Activated effector memory CD4-positive, alpha-beta T cell treated with anti-CD3 and anti-CD28 coated beads, Interleukin-2, amount 50 U/mL, for 16 hours (primary cell): Measurements from ENCODE around the gene LSP1.

Source experiments
- DNase-seq: peaks from one replicate; pipeline ENCODE4 v3.0.0-alpha.2; 2020

The LSP1 gene

DNA sequence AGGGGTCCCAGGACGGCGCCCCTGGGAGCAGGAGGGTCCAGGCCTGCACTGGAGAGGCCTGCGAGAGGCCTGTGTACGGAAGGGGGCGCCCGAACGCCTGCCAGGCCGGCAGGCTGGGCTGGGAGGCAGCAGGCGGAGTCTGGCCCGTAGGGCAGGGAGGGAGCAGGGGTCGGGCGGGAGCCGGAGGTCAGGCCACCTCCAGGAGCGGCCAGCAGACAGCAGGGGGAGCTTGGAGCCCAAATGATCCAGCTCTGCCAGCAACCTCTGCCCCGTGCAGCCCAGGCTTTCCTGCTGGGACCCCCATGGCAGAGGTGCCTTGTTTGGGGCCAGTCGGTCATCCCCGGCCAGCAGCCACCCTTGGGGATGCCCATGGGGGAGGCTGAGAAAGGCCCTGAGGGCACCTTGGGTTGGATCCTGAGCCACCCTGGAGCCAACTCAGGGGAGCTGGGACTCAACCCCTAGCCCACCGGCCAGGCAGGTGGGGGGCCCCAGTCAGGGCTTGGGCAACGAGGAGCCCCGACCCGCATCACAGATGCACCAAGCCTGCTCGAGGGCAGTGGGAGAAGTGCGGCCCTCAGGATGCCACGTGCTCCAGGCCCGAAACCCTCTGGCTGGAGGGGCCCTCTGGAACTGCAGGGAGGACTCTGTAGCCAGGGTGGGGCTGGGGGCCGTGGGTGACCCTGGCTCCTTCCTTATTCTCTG lies 27.7 kb upstream of the LSP1 start:
- DNase-seq, result no peak

GRCh38 chr11:1825785-1826451 lies 27.0 kb upstream of the LSP1 start:
- no peak for DNase-seq

DNA sequence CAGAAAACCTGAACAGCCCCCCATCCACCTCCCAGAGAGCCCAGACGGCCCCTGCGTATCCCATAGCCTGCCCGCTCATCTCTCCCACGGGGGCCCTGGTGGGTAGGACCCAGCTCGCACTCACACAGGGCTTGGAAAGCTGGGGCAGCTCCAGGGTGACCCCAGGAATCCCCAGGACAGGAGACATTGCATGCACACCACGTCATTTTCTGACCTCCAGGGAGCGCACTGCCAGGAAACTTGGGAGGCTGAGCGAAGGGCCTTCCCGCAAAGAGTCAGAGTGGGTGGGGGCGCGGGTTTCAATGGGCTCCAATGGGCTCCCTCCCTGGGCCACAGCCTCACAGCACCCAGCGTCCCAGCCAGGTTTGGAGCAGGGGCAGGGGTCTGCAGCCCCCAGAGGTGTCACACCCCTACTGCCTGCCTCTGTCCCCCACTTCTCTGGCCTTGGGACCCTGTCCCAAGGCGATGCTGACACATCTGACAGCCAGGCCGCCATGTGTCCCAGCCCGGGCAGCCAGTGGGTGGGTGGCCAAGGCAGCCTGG lies 26.3 kb upstream of the LSP1 start:
- DNase-seq, result no peak

- DNase-seq, result peak; percentile 60
Observed at GRCh38 chr11:1827095-1827813, 25.6 kb upstream of the LSP1 start.

GRCh38 chr11:1827931-1828330 lies 25.0 kb upstream of the LSP1 start:
- DNase-seq, result no peak

DNA sequence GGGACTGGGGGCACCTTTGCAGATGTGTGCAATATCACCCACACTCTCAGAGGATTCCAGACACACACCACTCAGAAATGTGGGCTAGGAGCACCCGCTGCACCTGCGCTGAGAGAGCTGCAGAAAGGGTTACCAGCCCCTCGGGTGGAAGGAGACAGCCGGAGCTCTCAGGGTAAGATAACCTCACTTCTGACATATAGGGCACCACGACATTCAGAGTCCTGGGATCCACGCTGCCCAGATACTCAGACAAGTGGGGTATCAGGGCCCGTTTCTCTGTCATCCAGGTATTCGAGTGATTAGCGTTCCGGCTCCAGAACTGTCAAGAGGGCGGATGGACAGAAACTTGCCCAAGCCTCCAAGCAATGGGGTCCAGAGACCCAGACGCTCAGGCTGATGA lies 24.3 kb upstream of the LSP1 start:
- DNase-seq, result no peak

GRCh38 chr11:1829039-1829820 lies 23.7 kb upstream of the LSP1 start:
- DNase-seq, result no peak

GRCh38 chr11:1830004-1830321 lies 22.9 kb upstream of the LSP1 start:
- no peak for DNase-seq

- peak; percentile 58 for DNase-seq
Observed at GRCh38 chr11:1830322-1831223, 22.3 kb upstream of the LSP1 start.

GRCh38 chr11:1831338-1832210 lies 21.3 kb upstream of the LSP1 start:
- DNase-seq, result peak; percentile 51

DNA sequence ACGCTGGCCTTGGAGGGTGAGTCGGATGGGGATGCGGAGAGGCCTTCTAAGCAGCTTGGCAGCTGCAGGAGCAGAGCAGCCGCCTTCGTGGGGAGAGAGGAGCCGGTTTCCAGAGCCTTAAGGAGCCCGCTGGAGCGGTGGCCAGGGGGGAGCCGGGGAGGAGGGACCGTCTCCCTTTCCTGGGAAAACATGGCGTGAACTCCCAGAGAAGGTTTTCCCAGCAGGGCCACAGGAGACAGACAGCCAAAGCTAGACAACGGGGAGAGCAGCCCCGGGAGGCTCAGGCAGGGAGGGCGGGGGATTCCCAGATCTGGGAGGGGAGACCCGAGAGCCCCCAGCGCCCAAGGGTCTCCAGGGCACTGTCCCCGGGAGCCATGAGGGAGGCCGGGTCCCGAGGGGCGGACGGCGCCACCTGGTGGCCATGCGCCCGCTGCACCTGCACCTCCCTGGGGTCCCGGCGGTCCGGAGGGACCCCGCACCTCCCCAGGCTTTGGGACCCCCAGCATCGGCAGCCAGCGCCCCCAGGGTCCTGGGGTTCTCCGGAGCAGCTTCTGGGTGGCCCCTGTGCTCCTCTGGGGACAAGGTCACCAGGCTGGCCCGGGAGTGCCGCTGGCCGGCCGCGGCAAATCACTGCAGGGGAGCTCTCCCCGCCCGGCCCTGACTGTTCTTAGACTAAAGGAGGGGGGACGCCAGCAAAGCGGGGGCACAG lies 20.5 kb upstream of the LSP1 start:
- DNase-seq, result peak; percentile 89

GRCh38 chr11:1832920-1833295 lies 20.0 kb upstream of the LSP1 start:
- no peak for DNase-seq

DNA sequence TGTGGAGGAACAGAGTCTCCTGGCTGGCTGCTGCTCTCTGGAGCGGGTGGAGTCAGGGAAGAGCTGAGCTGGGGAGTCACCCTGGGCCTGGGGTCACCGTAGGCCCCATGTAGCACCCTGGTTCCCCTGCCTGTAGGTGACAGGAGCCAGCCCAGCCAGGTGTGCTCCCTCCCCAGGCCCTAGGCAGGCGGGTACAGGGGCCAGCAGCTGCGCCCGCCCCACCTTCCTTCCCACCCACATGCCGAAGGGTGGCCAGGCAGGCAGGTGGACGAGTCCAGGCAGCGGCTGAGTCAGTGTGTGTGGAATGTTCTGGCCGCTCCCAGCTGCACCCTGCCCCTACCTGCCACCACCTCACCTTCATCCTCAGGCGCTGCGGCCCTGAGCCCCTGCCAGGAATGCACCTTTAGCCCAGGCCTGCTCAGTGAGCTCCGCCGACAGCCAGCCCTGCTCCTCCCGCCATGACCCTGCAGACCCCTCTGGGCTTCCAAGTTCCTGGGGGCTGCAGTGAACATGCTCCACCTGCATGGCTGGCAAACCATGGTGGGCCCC lies 18.7 kb upstream of the LSP1 start:
- no peak for DNase-seq

DNA sequence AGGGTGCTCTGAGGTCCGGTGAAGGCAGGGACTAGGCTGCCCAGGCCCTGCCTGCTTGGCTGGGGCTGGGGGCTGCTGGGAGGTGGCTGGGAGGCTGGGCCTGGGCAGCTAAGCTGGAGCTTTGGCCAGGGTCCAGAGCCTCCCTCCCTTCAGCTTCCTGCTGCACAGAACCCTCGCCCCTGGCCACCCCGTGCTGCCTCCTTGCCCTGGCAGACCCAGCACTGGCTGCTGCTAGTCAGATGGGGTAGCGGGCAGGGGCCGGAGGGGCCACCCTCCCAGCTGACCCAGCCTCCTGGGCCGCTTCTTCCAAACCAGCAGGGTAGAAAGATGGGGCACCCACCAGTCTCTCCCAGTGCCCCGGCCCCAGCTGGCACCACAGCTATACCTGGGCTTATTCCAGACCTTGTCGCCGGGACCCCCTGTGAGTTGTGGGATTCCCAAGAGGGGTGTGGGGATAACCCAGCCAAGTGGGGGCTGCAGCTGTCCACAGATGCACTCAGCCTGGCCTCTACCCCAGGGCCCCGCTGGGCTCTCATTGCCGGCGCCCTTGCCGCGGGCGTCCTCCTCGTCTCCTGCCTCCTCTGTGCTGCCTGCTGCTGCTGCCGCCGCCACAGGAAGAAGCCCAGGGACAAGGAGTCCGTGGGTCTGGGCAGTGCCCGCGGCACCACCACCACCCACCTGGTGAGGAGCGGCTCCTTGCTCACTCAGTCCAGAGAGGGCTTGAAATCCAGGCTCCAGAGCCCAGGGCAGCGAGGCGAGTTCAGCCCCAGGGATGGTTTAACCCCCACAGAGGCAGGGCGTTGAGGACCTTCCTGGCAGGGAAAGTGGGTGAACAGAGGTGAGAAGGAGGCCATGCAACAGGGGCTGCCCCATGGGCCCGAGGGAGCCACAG lies 17.9 kb upstream of the LSP1 start, which contains the start of gene SYT8:
SYT8 (plus strand) TSS at position 212 of the 892 bp plus-strand sequence; CDS start at position 328, 116 bp downstream.
- no peak for DNase-seq

GRCh38 chr11:1835671-1836010 lies 17.2 kb upstream of the LSP1 start:
- DNase-seq, result no peak

DNA sequence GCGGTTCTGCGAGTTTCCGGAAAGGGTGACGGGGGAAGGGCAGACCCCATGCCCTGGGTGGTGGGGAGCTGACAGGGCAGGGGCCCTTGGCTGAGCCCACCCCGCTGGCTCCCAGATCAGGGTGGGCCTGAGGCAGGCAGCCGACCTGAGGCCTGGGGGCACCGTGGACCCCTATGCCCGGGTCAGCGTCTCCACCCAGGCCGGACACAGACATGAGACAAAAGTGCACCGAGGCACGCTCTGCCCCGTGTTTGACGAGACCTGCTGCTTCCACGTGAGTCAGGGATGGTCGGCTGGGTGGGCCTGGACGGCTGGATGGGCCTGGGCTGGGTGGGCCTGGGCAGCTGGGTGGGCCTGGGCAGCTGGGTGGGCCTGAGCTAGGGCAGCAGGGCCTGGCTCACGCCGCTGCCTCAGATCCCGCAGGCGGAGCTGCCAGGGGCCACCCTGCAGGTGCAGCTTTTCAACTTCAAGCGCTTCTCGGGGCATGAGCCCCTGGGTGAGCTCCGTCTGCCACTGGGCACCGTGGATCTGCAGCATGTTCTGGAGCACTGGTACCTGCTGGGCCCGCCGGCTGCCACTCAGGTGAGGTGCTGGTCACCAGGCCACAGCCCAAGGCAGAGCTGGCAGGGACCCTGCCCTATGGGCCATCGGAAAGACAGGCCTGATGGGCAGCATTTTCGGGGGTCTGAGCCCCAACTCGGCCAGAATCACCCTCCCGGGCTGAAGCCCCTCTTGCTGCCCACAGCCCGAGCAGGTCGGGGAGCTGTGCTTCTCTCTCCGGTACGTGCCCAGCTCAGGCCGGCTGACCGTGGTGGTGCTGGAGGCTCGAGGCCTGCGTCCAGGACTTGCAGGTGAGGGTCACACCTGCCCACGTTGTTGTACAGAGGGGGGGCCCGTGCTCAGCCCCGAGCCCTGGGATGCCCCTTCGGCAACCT lies 16.6 kb upstream of the LSP1 start:
- no peak for DNase-seq

DNA sequence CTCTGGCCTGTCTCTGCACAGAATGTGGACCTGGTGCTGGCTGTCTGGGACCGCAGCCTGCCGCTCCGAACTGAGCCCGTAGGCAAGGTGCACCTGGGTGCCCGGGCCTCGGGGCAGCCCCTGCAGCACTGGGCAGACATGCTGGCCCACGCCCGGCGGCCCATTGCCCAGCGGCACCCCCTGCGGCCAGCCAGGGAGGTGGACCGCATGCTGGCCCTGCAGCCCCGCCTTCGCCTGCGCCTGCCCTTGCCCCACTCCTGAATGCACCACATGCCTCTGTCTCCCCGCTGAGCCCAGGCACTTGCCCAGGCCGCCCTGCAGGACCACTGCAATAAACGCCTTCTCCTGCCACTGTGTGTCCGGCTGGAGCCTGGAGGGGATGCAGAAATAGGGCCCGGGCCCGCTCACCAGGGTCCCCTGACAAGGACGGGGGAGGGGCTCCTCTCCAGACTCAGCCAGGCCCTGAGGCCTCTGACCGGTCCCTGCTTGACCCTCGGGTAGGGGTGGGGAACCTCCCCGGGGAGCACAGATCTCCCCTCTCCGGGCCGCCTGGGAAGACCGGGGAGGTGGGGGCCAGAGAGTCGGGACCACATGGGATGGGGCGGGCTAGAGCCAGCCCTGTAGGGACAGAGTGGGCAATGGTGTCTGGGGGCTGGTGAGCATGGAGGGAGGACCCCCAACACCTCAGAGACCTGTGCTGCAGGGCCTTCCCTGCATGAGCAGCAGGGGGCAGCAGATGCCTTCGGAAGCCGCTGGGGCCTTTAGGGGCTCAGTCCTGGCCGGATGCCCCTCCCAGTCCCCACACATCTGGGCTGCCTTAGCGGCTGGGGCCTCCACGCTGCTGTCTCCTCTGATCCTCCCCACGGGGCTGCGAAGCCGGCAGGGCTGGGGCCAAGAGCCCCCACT lies 15.5 kb upstream of the LSP1 start:
- peak; percentile 90 for DNase-seq
